B cell (primary cell): ENCODE measurements around the gene NUAK1. TPM values are rescaled to one million over a fixed set of nuclear protein-coding genes. Genes with fewer than 3 reads are reported as not detected.

Source experiments
- ATAC-seq: fragments of 200-7000 bp; cut with Tn5 transposase; one replicate; pipeline ENCODE4 v1.10.0; 2021; ENCODE audit warnings: low read depth, mild to moderate bottlenecking, moderate number of reproducible peaks, moderate library complexity
- CTCF ChIA-PET: fragments of 350-600 bp; sonication (Branson Sonifier 250); formaldehyde crosslinking; loops from one replicate; lab custom pipeline; 2021; ENCODE audit warnings: antibody characterized with exemption, inconsistent platforms; lab: Charles Lee
- POLR2A ChIA-PET: fragments of 350-600 bp; sonication (Branson Sonifier 250); formaldehyde crosslinking; loops from one replicate; lab custom pipeline; 2021; ENCODE audit warnings: antibody characterized with exemption; lab: Charles Lee
- DNase-seq: peaks from one replicate; pipeline ENCODE4 v3.0.0; 2013
- H2AFZ ChIP-seq: 2 replicates; pipeline ENCODE4 v1.6.1; 2012; ENCODE audit warnings: mild to moderate bottlenecking, low read depth, low read length; ENCODE audit not compliant: insufficient read depth, poor library complexity, severe bottlenecking
- H3K27ac ChIP-seq, 2 donors: 1 replicate in 1 of 2; 2 replicates in 1 of 2; pipeline ENCODE4 v1.5.1; 2012 to 2013; ENCODE audit warnings: low read length in 2 of 2, mild to moderate bottlenecking in 2 of 2, moderate library complexity in 1 of 2
- H3K27me3 ChIP-seq, 4 experiments: fragments of 200-600 bp in 1 of 4; sonication (generic) in 1 of 4; replicated peaks in 1 of 4; 1 replicate in 2 of 4; 2 replicates in 2 of 4; pipeline versions ENCODE4 v1.6.1 to v1.7.0; 2013 to 2016; ENCODE audit warnings: low read length in 3 of 4, mild to moderate bottlenecking in 2 of 4, mixed read lengths in 1 of 4, moderate library complexity in 1 of 4; ENCODE audit not compliant: insufficient read depth in 4 of 4, control insufficient read depth in 3 of 4; ENCODE audit errors: control extremely low read depth in 1 of 4
- H3K36me3 ChIP-seq, 2 experiments: replicated peaks in 1 of 2; 1 replicate in 1 of 2; 2 replicates in 1 of 2; pipeline versions ENCODE4 v1.6.1 to v1.7.1; 2013; ENCODE audit warnings: low read length in 1 of 2; ENCODE audit not compliant: insufficient read depth in 2 of 2, control insufficient read depth in 1 of 2; ENCODE audit errors: control extremely low read depth in 1 of 2, extremely low read depth in 1 of 2
- H3K4me1 ChIP-seq, 2 donors: fragments of 200-600 bp in 1 of 2; sonication (generic) in 1 of 2; 1 replicate in 1 of 2; 2 replicates in 1 of 2; pipeline versions ENCODE4 v1.5.1 to v1.6.1; 2013 to 2017; ENCODE audit warnings: low read length in 2 of 2; ENCODE audit not compliant: control insufficient read depth in 2 of 2, insufficient read depth in 2 of 2
- H3K4me2 ChIP-seq: replicated peaks from 2 replicates; pipeline ENCODE3; 2012; ENCODE audit warnings: mild to moderate bottlenecking, low read depth, low read length; ENCODE audit not compliant: poor library complexity, severe bottlenecking
- H3K4me3 ChIP-seq, 5 experiments: fragments of 200-600 bp in 1 of 5; sonication (generic) in 1 of 5; 1 replicate in 3 of 5; 2 replicates in 2 of 5; pipeline versions ENCODE4 v1.5.1 to v1.7.0; 2011 to 2016; ENCODE audit warnings: low read length in 4 of 5, mild to moderate bottlenecking in 4 of 5, low read depth in 2 of 5, control low read depth in 1 of 5, moderate library complexity in 1 of 5; ENCODE audit not compliant: insufficient read depth in 1 of 5; ENCODE audit errors: control extremely low read depth in 1 of 5, extremely low read depth in 1 of 5
- H3K79me2 ChIP-seq: fragments of 200-600 bp; sonication (generic); one replicate; pipeline ENCODE4 v1.6.0; 2016; ENCODE audit warnings: low read length; ENCODE audit not compliant: control insufficient read depth, insufficient read depth
- H3K9ac ChIP-seq: fragments of 200-600 bp; sonication (generic); 2 replicates; pipeline ENCODE4 v1.6.1; 2017; ENCODE audit warnings: mild to moderate bottlenecking, low read length, moderate library complexity
- H3K9me3 ChIP-seq, 3 donors: one replicate each; pipeline versions ENCODE4 v1.6.1 to v1.7.1; 2013; ENCODE audit warnings: low read length in 2 of 3; ENCODE audit not compliant: control insufficient read depth in 2 of 3, insufficient read depth in 1 of 3; ENCODE audit errors: control extremely low read depth in 1 of 3
- H4K20me1 ChIP-seq: 2 replicates; pipeline ENCODE4 v1.6.0; 2012; ENCODE audit warnings: mild to moderate bottlenecking, low read length; ENCODE audit not compliant: insufficient read depth, control insufficient read depth, poor library complexity, severe bottlenecking
- H3K27ac Mint-ChIP-seq: one replicate; pipeline ENCODE4 v1.8.0; 2021; ENCODE audit warnings: mixed read lengths
- H3K27me3 Mint-ChIP-seq: one replicate; pipeline ENCODE4 v1.8.0; 2021; ENCODE audit warnings: mixed read lengths
- H3K4me1 Mint-ChIP-seq: one replicate; pipeline ENCODE4 v1.8.0; 2021; ENCODE audit warnings: mixed read lengths
- H3K4me3 Mint-ChIP-seq: one replicate; pipeline ENCODE4 v1.8.0; 2021; ENCODE audit warnings: mixed read lengths
- H3K9me3 Mint-ChIP-seq: one replicate; pipeline ENCODE4 v1.8.0; 2022; ENCODE audit warnings: mixed read lengths; ENCODE audit not compliant: insufficient read depth
- EZH2 ChIP-seq: IDR thresholded peaks from 2 replicates; pipeline ENCODE4 v1.6.1; 2012; ENCODE audit warnings: borderline replicate concordance, low read depth, mild to moderate bottlenecking, moderate library complexity, low read length; ENCODE audit not compliant: insufficient read depth, poor library complexity, severe bottlenecking
- WGBS: methylation state at CpG from one replicate; pipeline ENCODE4 v1.1.5; 2013; ENCODE audit warnings: missing lambda C conversion rate; ENCODE audit not compliant: insufficient coverage; 5-methylcytosine and 5-hydroxymethylcytosine counted together
- intact Hi-C: fragments of 100-400 bp; cut with micrococcal nuclease; formaldehyde crosslinking; loops from one replicate; pipeline ENCODE4 v1.10.0; 2022
- polyA plus RNA-seq: library from polyadenylated mRNA; depleted of rRNA; stranded (reverse); fragments of >200 nt; gene quantifications from 2 replicates; pipeline ENCODE4 v1.2.3, GENCODE V29; 2012
- total RNA-seq, 2 donors: library from RNA; stranded (reverse); fragments of 120-200 nt in 1 of 2; gene quantifications; 1 replicate in 1 of 2; 2 replicates in 1 of 2; pipeline versions ENCODE4 v1.2.3 to v1.2.4, GENCODE V29; 2013 to 2022
- TF ChIP-seq, protein P1 (sequence below): fragments of 200-600 bp; IDR thresholded peaks from one replicate; pipeline ENCODE4 v1.8.0; 2022; ENCODE audit warnings: antibody characterized with exemption, mild to moderate bottlenecking

The NUAK1 gene
- total and polyA plus RNA-seq, 2 donors (not counting 1 experiment from before 2014, with no cell fraction given), result not detected

DNA sequence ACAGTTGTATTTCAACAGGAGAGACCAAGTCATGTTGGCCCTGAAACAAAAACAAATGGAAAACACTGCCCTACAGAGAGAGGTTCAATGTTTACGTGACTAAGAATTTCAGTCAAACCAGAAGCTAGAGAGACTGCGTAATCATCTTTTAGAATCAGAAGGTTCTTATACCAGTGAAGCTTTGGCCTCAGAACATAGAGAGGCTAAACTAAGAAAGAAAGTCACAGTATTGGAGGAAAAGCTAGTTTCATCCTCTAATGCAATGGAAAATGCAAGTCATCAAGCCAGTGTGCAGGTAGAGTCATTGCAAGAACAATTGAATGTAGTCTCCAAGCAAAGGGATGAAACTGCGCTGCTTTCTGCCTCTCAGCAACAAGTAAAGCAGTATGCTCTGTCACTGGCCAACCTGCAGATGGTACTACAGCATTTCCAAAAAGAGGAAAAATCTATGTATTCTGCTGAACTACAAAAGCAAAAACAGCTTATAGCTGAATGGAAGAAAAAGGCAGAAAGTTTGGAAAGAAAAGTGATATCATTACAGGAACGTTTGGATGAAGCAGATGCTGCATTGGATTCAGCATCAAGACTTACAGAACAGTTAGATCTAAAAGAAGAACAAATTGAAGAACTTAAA, 32.5 kb upstream of the NUAK1 start:
- no peak overlapping the region for H3K27ac Mint-ChIP-seq
- peaks cover 0 to 3% (median 2%) of the 10 kb centered on the region in 3 donors for H3K9me3 ChIP-seq
- ATAC-seq (no peak), DNase-seq (no peak)
- no peak overlapping the region for H3K4me3 Mint-ChIP-seq
- ChIA-PET POLR2A (no interaction called here), CTCF (interaction anchor here (0.6 kb wide), 1 partner anchor 9 kb away, joined by 3 read pairs; no protein-coding TSS in a partner anchor)
- no peak overlapping the region for H3K9ac ChIP-seq
- no peaks in the 10 kb centered on the region for H3K4me1 ChIP-seq
- H3K79me2 ChIP-seq, result no peaks in the 10 kb centered on the region
- H3K9me3 Mint-ChIP-seq, result peaks cover 2% of the 10 kb centered on the region
- TF ChIP-seq, protein P1, sequence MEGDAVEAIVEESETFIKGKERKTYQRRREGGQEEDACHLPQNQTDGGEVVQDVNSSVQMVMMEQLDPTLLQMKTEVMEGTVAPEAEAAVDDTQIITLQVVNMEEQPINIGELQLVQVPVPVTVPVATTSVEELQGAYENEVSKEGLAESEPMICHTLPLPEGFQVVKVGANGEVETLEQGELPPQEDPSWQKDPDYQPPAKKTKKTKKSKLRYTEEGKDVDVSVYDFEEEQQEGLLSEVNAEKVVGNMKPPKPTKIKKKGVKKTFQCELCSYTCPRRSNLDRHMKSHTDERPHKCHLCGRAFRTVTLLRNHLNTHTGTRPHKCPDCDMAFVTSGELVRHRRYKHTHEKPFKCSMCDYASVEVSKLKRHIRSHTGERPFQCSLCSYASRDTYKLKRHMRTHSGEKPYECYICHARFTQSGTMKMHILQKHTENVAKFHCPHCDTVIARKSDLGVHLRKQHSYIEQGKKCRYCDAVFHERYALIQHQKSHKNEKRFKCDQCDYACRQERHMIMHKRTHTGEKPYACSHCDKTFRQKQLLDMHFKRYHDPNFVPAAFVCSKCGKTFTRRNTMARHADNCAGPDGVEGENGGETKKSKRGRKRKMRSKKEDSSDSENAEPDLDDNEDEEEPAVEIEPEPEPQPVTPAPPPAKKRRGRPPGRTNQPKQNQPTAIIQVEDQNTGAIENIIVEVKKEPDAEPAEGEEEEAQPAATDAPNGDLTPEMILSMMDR, result no peak
- no peak for TF ChIP-seq EZH2
- 96% methylated on average over 3 of the region's 4 CpGs for WGBS
- no peaks in the 10 kb centered on the region for H3K36me3 ChIP-seq
- H3K27me3 ChIP-seq, result no peaks in the 10 kb centered on the region
- no peak overlapping the region for H3K27ac ChIP-seq
- H3K4me2 ChIP-seq, result no peak overlapping the region
- H3K4me1 Mint-ChIP-seq, result no peaks in the 10 kb centered on the region
- no peaks in the 10 kb centered on the region for H4K20me1 ChIP-seq
- no peak overlapping the region for H3K4me3 ChIP-seq
- intact Hi-C loops, result no loop called here
- H2AFZ ChIP-seq, result no peak overlapping the region
- H3K27me3 Mint-ChIP-seq, result peaks cover 8% of the 10 kb centered on the region

- WGBS, result 88% methylated on average over 2 of the region's 4 CpGs
- Histone ChIP-seq H3K27me3 (no peaks in the 10 kb centered on the region), H3K79me2 (no peaks in the 10 kb centered on the region), H3K4me1 (no peaks in the 10 kb centered on the region), H3K9ac (no peak overlapping the region), H3K4me3 (no peak overlapping the region), H4K20me1 (no peaks in the 10 kb centered on the region), H3K4me2 (no peak overlapping the region), H2AFZ (no peak overlapping the region), H3K9me3 (peaks cover 0 to 3% (median 2%) of the 10 kb centered on the region in 3 donors), H3K27ac (no peak overlapping the region), H3K36me3 (no peaks in the 10 kb centered on the region)
- intact Hi-C loops, result no loop called here
- H3K4me1 Mint-ChIP-seq, result no peaks in the 10 kb centered on the region
- no peak overlapping the region for H3K4me3 Mint-ChIP-seq
- no peak for TF ChIP-seq EZH2
- TF ChIP-seq, protein P1, result no peak
- H3K27me3 Mint-ChIP-seq, result peaks cover 17% of the 10 kb centered on the region
- peaks cover 2% of the 10 kb centered on the region for H3K9me3 Mint-ChIP-seq
- CTCF ChIA-PET, result no interaction called here
- no peak for ATAC-seq
- DNase-seq, result no peak
- no peak overlapping the region for H3K27ac Mint-ChIP-seq
- POLR2A ChIA-PET, result no interaction called here
These were observed 31.5 kb upstream of the NUAK1 start for GRCh38 chr12:106170285-106170684.
